GM12892 (cell line): ENCODE data around the gene PIGC.

Source experiments
- POLR2A ChIP-seq: IDR thresholded peaks from 2 replicates; pipeline ENCODE4 v1.6.1; 2011; ENCODE audit warnings: low read depth, low read length, control low read depth
- POLR2AphosphoS5 ChIP-seq: IDR thresholded peaks from 2 replicates; pipeline ENCODE4 v1.6.1; 2011; ENCODE audit warnings: low read depth, low read length, control low read depth
- TAF1 ChIP-seq: IDR thresholded peaks from 2 replicates; pipeline ENCODE4 v1.6.1; 2011; ENCODE audit warnings: low read depth, mild to moderate bottlenecking, control low read depth, low read length, borderline replicate concordance

- TF ChIP-seq POLR2A (no peak), POLR2AphosphoS5 (no peak), TAF1 (no peak)
Measured at GRCh38 chr1:172452536-172453152, 8.8 kb upstream of the PIGC start.
